Neuron (in vitro differentiated cells): ENCODE measurements around the gene ADCYAP1.

ENCODE experiments used
- H2AFZ ChIP-seq: one replicate; pipeline ENCODE4 v1.6.1; 2013; ENCODE audit warnings: low read depth, mild to moderate bottlenecking, inconsistent platforms, low read length, moderate library complexity
- H3K27me3 ChIP-seq: one replicate; pipeline ENCODE4 v1.6.1; 2013; ENCODE audit warnings: low read length; ENCODE audit not compliant: insufficient read depth
- H3K36me3 ChIP-seq: one replicate; pipeline ENCODE4 v1.6.1; 2013; ENCODE audit warnings: low read length; ENCODE audit not compliant: insufficient read depth
- H3K4me1 ChIP-seq: one replicate; pipeline ENCODE4 v1.6.1; 2013; ENCODE audit warnings: low read length; ENCODE audit not compliant: insufficient read depth
- H3K4me3 ChIP-seq: 2 replicates; pipeline ENCODE4 v1.5.1; 2013; ENCODE audit warnings: mild to moderate bottlenecking, low read length, moderate library complexity
- H3K9me3 ChIP-seq: one replicate; pipeline ENCODE4 v1.6.1; 2013; ENCODE audit warnings: low read length

Gene ADCYAP1

DNA sequence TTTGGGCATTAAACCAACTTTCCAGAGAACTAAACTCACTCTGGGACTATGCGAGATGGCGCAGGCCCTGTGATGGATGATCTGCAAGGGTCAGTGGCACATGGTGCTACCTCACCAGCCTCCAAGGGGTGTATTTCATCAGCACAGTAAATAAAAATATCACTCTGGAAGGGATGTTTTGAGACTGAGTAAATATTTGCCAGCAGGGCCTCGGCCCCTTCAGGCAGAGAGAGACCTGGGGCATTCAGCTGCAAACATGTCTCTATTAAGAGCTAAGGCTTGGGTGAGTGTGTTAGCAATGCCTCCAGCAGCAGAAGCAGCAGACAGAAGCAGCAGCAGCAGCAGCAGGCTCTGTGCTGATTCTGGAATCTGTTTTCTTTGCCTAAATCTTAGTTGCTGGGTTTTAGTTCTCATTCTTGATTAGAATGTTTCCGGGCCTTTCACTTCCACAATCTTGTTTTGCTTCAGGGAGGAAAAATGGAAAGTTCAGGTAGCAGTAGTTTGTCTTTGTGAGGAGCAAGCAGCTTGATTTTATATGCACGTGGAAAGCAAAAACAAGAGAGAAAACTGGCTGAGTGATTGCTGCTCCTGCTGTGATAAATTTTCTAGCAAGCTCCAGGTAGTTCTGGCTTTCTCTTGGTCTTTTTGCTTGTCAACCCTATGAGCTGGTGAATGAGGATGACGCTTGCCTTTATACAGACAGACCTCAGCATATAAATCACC is 18.6 kb downstream of the ADCYAP1 start:
- Histone ChIP-seq H3K9me3 (no peaks in the 10 kb centered on the region), H3K27me3 (peaks cover 3% of the 10 kb centered on the region), H2AFZ (no peak overlapping the region), H3K36me3 (no peaks in the 10 kb centered on the region), H3K4me1 (no peaks in the 10 kb centered on the region), H3K4me3 (no peak overlapping the region)

DNA sequence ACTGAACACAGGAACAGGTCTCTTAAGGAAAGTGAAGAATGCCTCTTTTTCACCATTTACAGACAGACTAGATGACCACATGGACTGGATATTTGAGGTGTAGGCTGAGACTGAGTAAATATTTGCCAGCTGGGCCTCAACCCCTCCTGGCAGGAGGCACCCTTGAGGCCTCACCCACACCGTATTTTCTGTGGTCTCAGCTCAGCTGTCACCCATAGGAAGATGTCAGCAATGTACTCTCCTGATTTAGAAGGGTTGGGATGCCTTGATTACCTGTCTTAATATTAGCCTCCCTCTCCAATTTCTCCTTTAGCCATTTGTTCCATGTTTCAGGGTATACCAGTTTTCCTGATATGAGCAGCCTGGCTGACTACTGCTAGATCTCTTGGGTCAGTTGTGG is 20.3 kb downstream of the ADCYAP1 start:
- Histone ChIP-seq H3K36me3 (no peaks in the 10 kb centered on the region), H3K9me3 (no peaks in the 10 kb centered on the region), H3K4me1 (no peaks in the 10 kb centered on the region), H2AFZ (no peak overlapping the region), H3K4me3 (no peak overlapping the region), H3K27me3 (peaks cover 3% of the 10 kb centered on the region)

DNA sequence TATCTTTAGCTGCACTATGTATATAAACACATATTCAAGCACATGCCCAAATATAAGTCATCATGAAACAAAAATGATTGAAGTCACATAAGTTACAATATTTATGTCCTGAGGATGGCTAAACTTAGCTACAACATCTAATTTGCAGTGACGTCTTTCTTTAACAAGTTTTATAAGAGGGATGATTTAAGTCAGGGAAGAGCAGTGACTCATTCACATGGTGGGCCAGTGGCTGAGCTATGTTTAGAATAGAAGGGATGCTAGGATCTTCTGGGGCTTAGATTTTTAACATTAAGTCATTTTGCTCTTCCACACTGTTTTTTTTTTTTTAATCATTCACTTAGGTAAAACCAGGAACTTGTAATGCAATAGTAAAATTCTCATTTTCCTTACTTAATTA is 22.3 kb downstream of the ADCYAP1 start:
- no peak overlapping the region for H3K4me3 ChIP-seq
- H3K27me3 ChIP-seq: peaks cover 3% of the 10 kb centered on the region
- no peak overlapping the region for H2AFZ ChIP-seq
- no peaks in the 10 kb centered on the region for H3K36me3 ChIP-seq
- H3K9me3 ChIP-seq: no peaks in the 10 kb centered on the region
- H3K4me1 ChIP-seq: no peaks in the 10 kb centered on the region

DNA sequence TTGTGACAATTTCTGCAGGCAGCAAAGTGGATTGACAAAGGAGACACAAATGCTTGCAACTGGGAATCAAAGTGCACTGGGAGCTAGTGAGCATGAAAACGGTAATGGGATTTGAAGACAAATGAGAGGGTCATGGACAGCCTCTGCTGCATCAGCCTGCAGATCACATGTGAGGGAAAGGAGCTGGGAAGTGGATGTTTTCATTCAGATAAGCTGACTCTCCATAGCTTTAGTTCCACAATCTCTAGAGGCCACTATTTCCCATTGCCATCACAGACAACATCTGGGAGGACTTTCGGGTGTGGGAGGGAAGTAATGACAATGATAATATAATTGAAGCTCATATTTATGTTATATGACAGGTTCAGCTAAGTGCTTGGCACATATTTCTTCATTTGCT is 28.4 kb downstream of the ADCYAP1 start:
- H3K4me3 ChIP-seq: no peak overlapping the region

DNA sequence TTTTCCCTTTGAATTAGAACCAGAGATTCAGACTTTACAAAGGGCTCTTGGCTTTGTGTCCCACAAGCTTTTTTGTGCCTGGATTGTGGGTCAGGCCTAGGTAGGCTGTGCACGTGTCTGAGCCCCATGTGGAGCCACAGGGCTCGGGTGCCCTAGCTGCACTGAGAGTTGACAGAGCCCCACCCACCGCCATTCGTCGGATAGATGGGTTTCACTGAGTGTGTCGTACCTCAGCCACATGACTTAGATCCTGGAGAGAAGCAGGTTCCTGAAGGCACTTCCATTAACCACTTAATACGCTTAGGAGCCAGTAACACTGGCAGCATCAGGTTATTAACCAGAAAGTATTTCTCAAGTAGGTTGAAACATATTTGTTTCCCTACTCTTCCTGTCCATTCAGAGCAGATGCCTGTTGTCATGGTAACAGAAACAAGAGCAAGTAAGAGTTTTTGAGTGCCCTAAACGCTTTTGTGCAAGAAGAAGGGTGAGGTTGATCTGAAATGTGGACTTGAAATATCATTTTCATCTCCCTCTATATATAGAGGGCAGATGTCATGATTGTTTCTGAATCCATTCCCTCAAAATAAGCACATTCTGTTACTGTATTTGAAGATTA is 30.0 kb downstream of the ADCYAP1 start:
- no peaks in the 10 kb centered on the region for H3K9me3 ChIP-seq
- H3K27me3 ChIP-seq: no peaks in the 10 kb centered on the region
- no peak overlapping the region for H2AFZ ChIP-seq
- H3K36me3 ChIP-seq: no peaks in the 10 kb centered on the region
- H3K4me1 ChIP-seq: no peaks in the 10 kb centered on the region
- no peak overlapping the region for H3K4me3 ChIP-seq

More for the DNA sequence above, 28.4 kb downstream of the ADCYAP1 start:
- Histone ChIP-seq H3K36me3 (no peaks in the 10 kb centered on the region), H3K27me3 (no peaks in the 10 kb centered on the region), H3K9me3 (no peaks in the 10 kb centered on the region), H2AFZ (no peak overlapping the region), H3K4me1 (no peaks in the 10 kb centered on the region)

DNA sequence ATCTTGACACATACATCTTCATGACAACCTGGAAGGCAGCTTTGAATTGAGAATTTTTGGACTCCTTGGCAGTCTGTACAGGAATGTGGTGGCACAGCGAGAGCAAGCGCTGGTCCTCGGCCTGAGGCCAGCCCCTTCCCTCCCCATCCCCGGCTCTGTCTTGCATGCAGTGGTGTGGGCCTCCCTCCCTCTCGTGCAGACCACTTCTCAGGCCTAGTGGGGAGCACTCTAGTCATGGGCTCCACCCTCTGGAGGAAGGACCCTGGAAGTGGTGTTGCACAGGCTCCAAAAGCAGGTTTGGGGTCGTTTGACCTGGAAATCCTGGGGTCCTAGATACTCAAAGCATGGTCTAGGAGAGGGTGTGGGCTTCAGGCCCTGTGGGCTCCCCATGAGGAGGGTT is 32.3 kb downstream of the ADCYAP1 start:
- Histone ChIP-seq H3K9me3 (no peaks in the 10 kb centered on the region), H3K36me3 (no peaks in the 10 kb centered on the region), H3K4me1 (no peaks in the 10 kb centered on the region), H2AFZ (no peak overlapping the region), H3K27me3 (no peaks in the 10 kb centered on the region), H3K4me3 (no peak overlapping the region)

DNA sequence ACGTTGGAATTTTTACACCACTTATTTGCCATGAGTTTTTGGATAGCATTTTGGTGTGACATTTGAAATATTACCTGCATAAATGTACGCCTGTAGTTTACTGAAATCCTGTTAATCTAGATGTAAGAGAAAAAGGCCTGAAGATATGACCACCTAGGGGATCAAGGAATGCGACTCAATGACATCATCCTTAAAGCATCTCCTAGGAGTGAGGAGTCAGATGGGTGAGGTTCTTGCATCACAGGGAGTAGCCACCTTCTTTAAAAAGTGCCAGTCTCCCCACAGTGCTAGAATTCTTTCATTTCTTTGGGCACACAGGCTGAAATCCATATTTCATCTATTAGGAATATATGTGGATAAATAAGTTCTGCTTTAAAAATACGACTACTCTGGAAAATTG is 34.5 kb downstream of the ADCYAP1 start:
- Histone ChIP-seq H2AFZ (no peak overlapping the region), H3K27me3 (no peaks in the 10 kb centered on the region), H3K9me3 (no peaks in the 10 kb centered on the region), H3K36me3 (no peaks in the 10 kb centered on the region), H3K4me3 (no peak overlapping the region), H3K4me1 (no peaks in the 10 kb centered on the region)

DNA sequence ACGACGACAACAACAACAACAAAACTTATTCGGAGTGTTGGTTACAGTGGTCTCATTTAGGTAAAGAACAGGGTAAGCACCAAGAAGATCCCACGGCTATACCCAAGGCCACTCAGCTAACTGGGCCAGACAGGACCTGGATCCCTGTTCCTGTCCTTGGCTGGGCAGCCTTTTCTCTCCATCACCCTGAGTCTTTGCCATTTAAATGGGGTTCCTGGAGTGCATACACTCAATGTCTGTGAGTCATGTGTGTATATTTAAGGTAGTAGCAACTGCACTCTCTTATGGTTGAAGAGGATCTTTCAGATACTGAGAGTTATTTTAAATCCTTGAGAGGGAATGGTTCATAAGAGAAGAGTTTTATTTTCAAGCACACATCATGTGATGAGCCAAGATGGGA is 35.3 kb downstream of the ADCYAP1 start:
- H3K9me3 ChIP-seq: no peaks in the 10 kb centered on the region
- peaks cover 3% of the 10 kb centered on the region for H3K27me3 ChIP-seq
- H3K4me1 ChIP-seq: no peaks in the 10 kb centered on the region
- peak overlapping the region; percentile 16 for H2AFZ ChIP-seq
- no peak overlapping the region for H3K4me3 ChIP-seq
- H3K36me3 ChIP-seq: no peaks in the 10 kb centered on the region

DNA sequence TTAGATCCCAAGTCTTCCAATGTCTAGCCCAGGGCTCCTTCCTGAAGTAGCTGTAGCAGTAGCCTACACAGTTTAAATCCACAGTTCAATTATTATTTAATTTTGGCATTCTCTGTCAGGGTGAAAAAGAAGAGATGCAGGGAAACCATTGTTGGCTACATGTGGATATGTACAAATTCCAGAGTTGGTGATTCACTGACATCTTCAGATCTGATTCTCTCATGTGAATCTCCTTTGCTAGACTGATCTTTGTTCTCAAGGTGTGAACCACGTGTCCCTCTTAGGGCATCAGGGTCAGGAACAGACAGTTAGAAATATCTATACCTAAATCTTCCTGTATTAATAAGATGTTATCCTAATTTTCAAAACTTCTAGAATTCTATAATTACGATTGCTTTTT is 36.7 kb downstream of the ADCYAP1 start:
- Histone ChIP-seq H3K36me3 (no peaks in the 10 kb centered on the region), H2AFZ (no peak overlapping the region), H3K4me3 (no peak overlapping the region), H3K9me3 (no peaks in the 10 kb centered on the region), H3K27me3 (peaks cover 3% of the 10 kb centered on the region), H3K4me1 (no peaks in the 10 kb centered on the region)

DNA sequence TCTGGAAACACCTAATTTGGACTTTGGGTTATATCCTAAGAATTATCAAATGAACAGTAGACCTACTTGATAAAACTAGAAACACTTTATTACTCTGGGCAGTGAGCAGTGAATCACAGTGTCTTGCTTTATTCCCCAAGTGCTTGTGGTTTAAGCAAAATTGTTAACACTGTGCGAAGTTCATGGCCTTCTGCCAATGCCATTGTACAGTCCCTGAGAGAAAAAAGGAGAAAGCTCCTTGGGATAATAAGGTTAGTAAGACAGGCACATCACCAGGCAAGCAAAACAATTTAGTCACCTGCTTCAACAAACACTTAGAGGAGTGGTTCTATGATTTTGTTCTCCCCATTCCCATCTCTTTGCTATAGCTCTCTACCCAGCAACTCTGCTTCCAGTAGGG is 39.8 kb downstream of the ADCYAP1 start:
- no peak overlapping the region for H2AFZ ChIP-seq
- H3K36me3 ChIP-seq: no peaks in the 10 kb centered on the region
- H3K4me3 ChIP-seq: no peak overlapping the region
- peaks cover 3% of the 10 kb centered on the region for H3K27me3 ChIP-seq
- no peaks in the 10 kb centered on the region for H3K4me1 ChIP-seq
- no peaks in the 10 kb centered on the region for H3K9me3 ChIP-seq

DNA sequence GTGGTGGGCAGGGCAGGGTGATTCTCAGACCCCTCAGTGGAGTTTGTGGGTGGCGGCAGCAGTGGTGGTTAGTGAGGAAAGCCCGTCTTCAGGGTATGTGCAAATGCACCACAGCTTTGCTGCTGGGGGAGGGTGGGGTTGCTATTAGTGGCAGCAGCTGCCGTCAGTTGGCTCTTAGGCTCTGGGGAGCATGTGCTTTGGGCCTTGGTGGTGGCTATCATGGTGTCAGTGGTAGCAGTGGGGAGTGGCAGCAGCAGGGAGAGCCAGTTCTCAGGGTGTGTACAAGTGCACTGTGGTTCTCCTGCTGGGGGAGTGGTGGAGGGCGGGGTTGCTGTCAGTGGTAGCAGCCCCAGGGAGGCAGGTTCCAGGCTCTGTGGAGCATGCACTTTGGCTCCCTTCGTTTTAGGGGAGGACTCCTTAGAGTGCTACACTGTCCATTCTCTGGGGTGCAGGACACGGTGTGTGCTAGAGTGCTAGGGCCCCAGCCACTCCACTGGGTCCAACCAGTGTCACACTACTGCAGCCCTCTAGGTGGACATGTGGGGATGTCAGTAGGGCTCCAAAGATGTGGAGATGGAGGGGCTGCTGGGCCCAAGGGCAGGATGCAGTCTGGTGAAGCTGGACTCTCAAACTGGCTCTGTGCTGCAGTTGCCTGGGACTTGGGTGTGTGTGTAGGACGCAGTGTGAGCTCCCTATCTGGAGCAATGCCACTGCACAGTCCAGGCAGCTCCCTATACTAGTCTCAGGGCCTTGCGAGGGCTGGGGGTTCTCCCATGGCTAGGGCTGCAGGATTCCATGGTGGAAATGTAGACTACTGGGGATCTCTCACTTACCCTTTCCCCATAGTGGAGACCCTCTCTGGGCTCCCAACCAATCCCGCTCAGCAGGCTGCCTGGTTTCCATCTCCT is 45.3 kb downstream of the ADCYAP1 start:
- no peaks in the 10 kb centered on the region for H3K9me3 ChIP-seq
- no peak overlapping the region for H2AFZ ChIP-seq
- no peaks in the 10 kb centered on the region for H3K27me3 ChIP-seq
- H3K36me3 ChIP-seq: no peaks in the 10 kb centered on the region
- H3K4me3 ChIP-seq: no peak overlapping the region
- H3K4me1 ChIP-seq: no peaks in the 10 kb centered on the region

DNA sequence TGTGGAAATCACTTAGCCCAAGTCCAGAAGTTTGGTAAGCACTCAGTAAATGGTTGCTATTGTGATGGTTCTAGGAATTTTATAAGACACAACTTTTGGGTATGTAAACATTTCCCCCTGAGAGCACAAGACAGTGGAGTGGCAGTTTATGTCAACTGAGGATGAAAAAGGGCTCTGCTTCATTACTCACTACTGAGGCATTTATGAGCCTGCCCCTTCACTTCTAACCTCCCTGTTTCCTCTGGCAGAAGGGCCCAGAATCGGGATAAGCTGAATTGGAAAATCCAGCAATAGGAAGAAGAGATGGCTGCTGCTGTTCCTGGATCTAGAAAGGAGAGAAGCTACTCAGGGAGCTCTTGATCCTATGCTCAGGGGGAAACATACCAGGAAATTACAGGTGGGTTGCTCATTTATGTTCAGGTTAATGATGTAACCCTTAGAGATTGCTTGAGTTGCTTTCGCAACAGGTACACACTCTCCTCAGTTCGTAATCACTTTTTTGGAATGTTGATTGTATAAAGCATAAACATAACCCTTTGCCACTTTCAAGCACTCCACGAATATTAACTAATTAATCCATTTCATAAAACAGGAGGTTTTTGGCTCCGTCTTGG is 46.3 kb downstream of the ADCYAP1 start:
- Histone ChIP-seq H3K36me3 (no peaks in the 10 kb centered on the region), H3K4me1 (no peaks in the 10 kb centered on the region), H3K4me3 (no peak overlapping the region), H2AFZ (no peak overlapping the region), H3K27me3 (no peaks in the 10 kb centered on the region), H3K9me3 (no peaks in the 10 kb centered on the region)
